ENCODE measurements around the gene PRKN.

PRKN gene

DNA sequence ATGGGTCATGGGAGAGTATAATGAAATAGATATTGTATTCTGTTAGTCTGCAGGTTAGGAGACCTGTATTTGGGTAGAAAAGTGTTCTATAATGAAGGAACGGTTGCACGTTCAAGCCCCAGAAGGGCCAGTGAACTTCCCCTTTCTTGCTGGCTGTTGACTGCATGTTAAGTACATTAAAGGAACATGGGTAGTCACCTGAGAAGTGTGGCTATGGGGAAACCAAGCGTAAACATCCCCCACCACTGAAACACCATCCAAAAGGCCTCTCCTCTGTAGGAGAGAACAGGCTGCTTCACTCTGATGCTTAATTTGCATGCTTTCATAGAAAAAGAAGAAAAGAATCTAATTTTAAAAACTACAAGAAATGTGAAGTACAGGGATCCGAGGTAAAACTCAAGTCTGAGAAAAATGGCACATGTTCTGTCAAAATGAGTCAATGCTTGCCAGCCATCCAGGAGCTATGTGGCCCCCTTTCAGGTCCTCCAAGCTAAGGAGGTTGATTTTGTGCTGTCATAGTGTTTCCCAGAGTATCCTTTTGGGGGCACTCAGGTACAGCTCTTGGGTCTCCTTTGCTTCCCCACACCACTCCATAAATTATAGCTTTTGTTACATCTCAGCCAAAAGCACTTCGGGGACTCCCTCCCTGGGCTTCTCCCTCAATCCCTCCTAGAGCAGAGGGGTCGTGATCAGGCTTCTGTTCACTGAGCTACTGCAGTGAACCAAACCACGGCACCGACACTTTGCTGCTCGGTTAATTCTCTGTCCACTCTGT lies 1170.0 kb downstream of the PRKN start:
- DNase-seq (ENCODE audit: low read depth) = no peak
- no peak overlapping the region for H3K4me3 ChIP-seq (ENCODE audit: low read depth, low read length)

GRCh38 chr6:161554883-161555282 lies 1172.7 kb downstream of the PRKN start:
- TF ChIP-seq CTCF (IDR thresholded peaks at IDR 0.05; ENCODE audit: low read depth, low read length) = no peak
- TF ChIP-seq MYC (IDR thresholded peaks at IDR 0.05; ENCODE audit: low read depth, low read length) = no peak
- no peak for TF ChIP-seq POLR2A (IDR thresholded peaks at IDR 0.05; ENCODE audit: extremely low read depth, insufficient read length)
- TF ChIP-seq MAX (IDR thresholded peaks at IDR 0.05; ENCODE audit: low read depth, low read length) = no peak
- no peak for DNase-seq (ENCODE audit: low read depth)
- no peak overlapping the region for H3K4me3 ChIP-seq (ENCODE audit: low read depth, low read length)

More for the DNA sequence above, 1170.0 kb downstream of the PRKN start:
- TF ChIP-seq POLR2A (IDR thresholded peaks at IDR 0.05; ENCODE audit: extremely low read depth, insufficient read length) = no peak
- no peak for TF ChIP-seq MAX (IDR thresholded peaks at IDR 0.05; ENCODE audit: low read depth, low read length)
- no peak for TF ChIP-seq CTCF (IDR thresholded peaks at IDR 0.05; ENCODE audit: low read depth, low read length)
- TF ChIP-seq MYC (IDR thresholded peaks at IDR 0.05; ENCODE audit: low read depth, low read length) = no peak

DNA sequence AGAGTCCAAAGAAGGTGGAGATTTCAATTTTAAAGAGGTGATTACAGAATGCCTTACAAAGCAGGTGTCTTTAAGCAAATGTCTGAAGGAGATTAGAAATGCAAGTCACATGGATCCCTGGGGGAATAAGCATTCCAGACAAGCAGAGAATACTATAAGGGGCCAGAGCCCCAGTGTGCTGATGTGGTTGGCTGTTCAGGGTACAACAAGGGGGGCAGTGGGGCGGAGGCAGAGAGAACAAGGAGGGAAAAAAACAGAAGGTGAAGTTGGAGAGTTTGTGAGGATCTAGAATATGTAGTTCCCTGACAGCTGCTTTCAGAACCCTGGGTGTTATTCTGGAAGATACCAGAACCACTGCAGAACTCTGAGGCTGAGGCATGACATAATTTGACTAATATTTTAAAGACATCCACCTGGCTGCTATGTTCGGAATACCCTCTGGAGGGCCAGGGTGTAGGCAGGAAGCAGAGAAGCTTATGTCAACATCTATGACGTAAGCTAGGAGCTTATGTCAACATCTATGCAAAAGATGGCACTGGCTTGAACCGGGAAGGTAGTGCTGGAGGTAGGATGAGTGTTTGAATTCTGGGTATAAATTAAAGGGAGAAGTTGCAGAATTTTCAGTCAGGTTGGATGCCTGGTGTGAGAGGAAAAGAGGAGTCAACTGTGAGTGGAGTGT lies 1177.5 kb downstream of the PRKN start:
- H3K4me3 ChIP-seq (ENCODE audit: low read depth, low read length) = no peak overlapping the region
- TF ChIP-seq CTCF (IDR thresholded peaks at IDR 0.05; ENCODE audit: low read depth, low read length) (no peak), MAX (IDR thresholded peaks at IDR 0.05; ENCODE audit: low read depth, low read length) (no peak), POLR2A (IDR thresholded peaks at IDR 0.05; ENCODE audit: extremely low read depth, insufficient read length) (no peak), MYC (IDR thresholded peaks at IDR 0.05; ENCODE audit: low read depth, low read length) (no peak)
- DNase-seq (ENCODE audit: low read depth) = peak; percentile 19

DNA sequence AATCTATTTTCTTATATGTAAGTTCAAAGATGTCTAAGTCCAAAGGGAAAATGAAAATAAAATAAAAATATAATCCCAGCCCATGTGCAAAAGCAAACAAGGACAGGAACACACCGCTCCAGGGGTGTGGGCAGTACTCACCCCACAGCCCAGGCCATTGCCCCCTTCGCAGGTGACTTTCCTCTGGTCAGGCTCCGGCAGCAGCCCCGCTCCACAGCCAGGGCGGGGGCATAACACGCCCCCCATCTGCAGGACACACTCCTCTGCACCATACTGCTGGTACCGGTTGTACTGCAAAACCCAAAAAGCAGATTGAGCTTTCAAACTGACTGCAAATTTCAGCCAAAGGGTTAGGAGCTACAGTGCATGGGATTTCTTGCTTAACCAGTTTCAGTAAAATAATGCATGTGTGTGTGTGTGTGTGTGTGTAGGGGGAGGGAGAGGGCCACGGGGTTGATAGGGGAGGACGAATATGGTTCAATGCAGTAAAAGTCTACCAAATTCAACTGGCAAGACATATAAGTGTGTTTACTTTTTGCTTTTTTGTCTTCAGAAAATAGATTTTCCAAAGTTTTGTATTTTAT lies 1178.8 kb downstream of the PRKN start:
- TF ChIP-seq MYC (IDR thresholded peaks at IDR 0.05; ENCODE audit: low read depth, low read length) (no peak), CTCF (IDR thresholded peaks at IDR 0.05; ENCODE audit: low read depth, low read length) (no peak), MAX (IDR thresholded peaks at IDR 0.05; ENCODE audit: low read depth, low read length) (no peak), POLR2A (IDR thresholded peaks at IDR 0.05; ENCODE audit: extremely low read depth, insufficient read length) (no peak)
- DNase-seq (ENCODE audit: low read depth) = no peak
- no peak overlapping the region for H3K4me3 ChIP-seq (ENCODE audit: low read depth, low read length)

GRCh38 chr6:161547617-161548016 lies 1179.9 kb downstream of the PRKN start:
- H3K4me3 ChIP-seq (ENCODE audit: low read depth, low read length) = no peak overlapping the region
- TF ChIP-seq MYC (IDR thresholded peaks at IDR 0.05; ENCODE audit: low read depth, low read length) = no peak
- peak; percentile 65 for DNase-seq (ENCODE audit: low read depth)

DNA sequence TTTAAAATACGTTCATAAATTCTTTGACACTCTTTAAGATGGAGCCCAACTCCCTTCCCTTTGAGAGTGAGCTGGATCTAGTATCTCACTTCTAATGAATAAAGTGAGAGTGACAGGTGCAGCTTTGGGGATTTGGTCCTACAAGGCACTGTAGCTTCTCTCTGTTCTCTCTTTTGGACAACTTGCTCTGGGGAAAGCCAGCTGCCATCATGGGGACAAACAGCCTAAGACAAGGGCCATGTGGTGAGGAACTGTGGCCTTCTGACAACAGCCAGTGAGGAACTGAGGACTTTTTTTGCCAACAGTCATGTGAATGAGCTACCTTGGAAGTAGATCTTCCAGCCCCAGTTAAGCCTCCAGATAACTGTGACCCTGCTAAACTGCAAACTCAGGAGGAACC lies 1180.9 kb downstream of the PRKN start:
- DNase-seq (ENCODE audit: low read depth) = no peak
- no peak overlapping the region for H3K4me3 ChIP-seq (ENCODE audit: low read depth, low read length)
- no peak for TF ChIP-seq CTCF (IDR thresholded peaks at IDR 0.05; ENCODE audit: low read depth, low read length)
- TF ChIP-seq MAX (IDR thresholded peaks at IDR 0.05; ENCODE audit: low read depth, low read length) = no peak
- no peak for TF ChIP-seq MYC (IDR thresholded peaks at IDR 0.05; ENCODE audit: low read depth, low read length)
- TF ChIP-seq POLR2A (IDR thresholded peaks at IDR 0.05; ENCODE audit: extremely low read depth, insufficient read length) = no peak
